GM21723 (cell line): ENCODE results near the gene SHMT1.
"Not testable (repeated sequence)": the region's sequence is repeated elsewhere in the genome, so short reads cannot be mapped to it uniquely, and the experiment has no call there.

Experiments
- ATAC-seq: cut with Tn5 transposase; IDR thresholded peaks from one replicate; pipeline ENCODE4 v1.9.1; 2021; ENCODE audit warnings: mild to moderate bottlenecking, moderate library complexity; ENCODE audit not compliant: unreplicated experiment

Gene SHMT1

GRCh38 chr17:18378614-18379013 is 15.3 kb upstream of the SHMT1 start:
- ATAC-seq, result not testable (repeated sequence)

GRCh38 chr17:18378205-18378505 is 14.8 kb upstream of the SHMT1 start:
- no peak for ATAC-seq

GRCh38 chr17:18377437-18378204 is 14.3 kb upstream of the SHMT1 start, which contains the start of gene EVPLL:
TSS of gene EVPLL (plus strand) at chr17:18377778. CDS start at chr17:18380938, 3,160 bp downstream.
- ATAC-seq, result no peak

- ATAC-seq, result no peak
These were observed 10.9 kb upstream of the SHMT1 start for GRCh38 chr17:18374216-18374615.

- not testable (repeated sequence) for ATAC-seq
These were observed 9.8 kb upstream of the SHMT1 start for GRCh38 chr17:18373181-18373580.

- no peak for ATAC-seq
These were observed 8.1 kb upstream of the SHMT1 start for GRCh38 chr17:18371455-18371854.

GRCh38 chr17:18370761-18371160 is 7.4 kb upstream of the SHMT1 start:
- no peak for ATAC-seq

GRCh38 chr17:18368946-18369345 is 5.6 kb upstream of the SHMT1 start:
- no peak for ATAC-seq

GRCh38 chr17:18364166-18364565 is 816 bp upstream of the SHMT1 start:
- no peak for ATAC-seq

GRCh38 chr17:18362698-18363100 is 651 bp downstream of the SHMT1 start:
- ATAC-seq, result peak; percentile 7

GRCh38 chr17:18361837-18362697 is 1.3 kb downstream of the SHMT1 start:
- ATAC-seq, result no peak

GRCh38 chr17:18360518-18360917 is 2.8 kb downstream of the SHMT1 start:
- ATAC-seq, result no peak

- no peak for ATAC-seq
These were observed 6.7 kb downstream of the SHMT1 start for GRCh38 chr17:18356624-18357023.

- ATAC-seq, result no peak
These were observed 9.8 kb downstream of the SHMT1 start for GRCh38 chr17:18353541-18353940.

- no peak for ATAC-seq
These were observed 19.3 kb downstream of the SHMT1 start for GRCh38 chr17:18344021-18344420.

- no peak for ATAC-seq
These were observed 23.4 kb downstream of the SHMT1 start for GRCh38 chr17:18339933-18340332.

GRCh38 chr17:18338158-18338557 is 25.2 kb downstream of the SHMT1 start:
- ATAC-seq, result not testable (repeated sequence)

- ATAC-seq, result no peak
These were observed 30.4 kb downstream of the SHMT1 start for GRCh38 chr17:18332909-18333489.

- no peak for ATAC-seq
These were observed 31.5 kb downstream of the SHMT1 start for GRCh38 chr17:18331879-18332278.

GRCh38 chr17:18328643-18329204 is 34.6 kb downstream of the SHMT1 start:
- ATAC-seq, result no peak

GRCh38 chr17:18327556-18327955 is 35.8 kb downstream of the SHMT1 start:
- ATAC-seq, result no peak
